ENCODE data around the gene WDR46. TPM values are rescaled to one million over a fixed set of nuclear protein-coding genes. Genes with fewer than 3 reads are reported as not detected.
A peak's percentile ranks its signal among the peaks of the same experiment; 100 is the strongest.

The WDR46 gene
- total RNA-seq, 1 experiment from 2014 or later, result 90.6 TPM

DNA sequence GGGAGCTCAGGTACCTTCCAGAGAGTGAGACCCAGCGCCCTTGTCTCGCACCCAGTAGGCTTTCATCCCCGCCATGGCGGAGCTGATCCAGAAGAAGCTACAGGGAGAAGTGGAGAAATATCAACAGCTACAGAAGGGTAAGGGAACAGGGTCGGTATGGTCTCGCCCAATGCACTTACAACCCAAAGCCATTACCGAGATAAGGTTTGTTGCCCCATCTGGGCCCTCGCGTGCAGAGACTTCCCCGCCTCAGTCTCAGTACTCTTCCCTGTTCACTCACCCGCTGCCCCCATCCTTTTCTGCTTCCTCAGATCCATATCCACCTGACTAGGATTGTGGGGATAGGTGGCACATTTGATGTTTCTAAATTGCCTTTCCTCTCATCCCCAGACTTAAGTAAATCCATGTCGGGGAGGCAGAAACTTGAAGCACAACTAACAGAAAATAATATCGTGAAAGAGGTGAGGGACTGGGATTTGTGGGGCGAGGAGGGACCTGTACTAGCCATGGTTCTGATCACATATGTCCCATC is 811 bp upstream of the WDR46 start:
- no peak overlapping the region for H2AFZ ChIP-seq (ENCODE audit: low read depth, low read length, poor library complexity, severe bottlenecking)
- ChIA-PET POLR2A (interaction anchor here (1.1 to 2.1 kb wide), 6 partner anchors 8 to 28 kb away, joined by 4 to 11 read pairs (median 10); partner anchors contain the start of genes B3GALT4, RGL2, RPS18 and VPS52), CTCF (interaction anchor here (1.1 to 2.3 kb wide), 5 partner anchors 8 to 13 kb away, joined by 3 to 11 read pairs (median 6); partner anchors contain the start of genes B3GALT4 and RGL2), RAD21 (ENCODE audit: low non-redundant PET in 1 of 2, low total read pairs in 2 of 2, uncharacterized antibody in 2 of 2, unreplicated experiment in 2 of 2) (no interaction called here)
- no peak for TF ChIP-seq YY1 (IDR thresholded peaks at IDR 0.05; ENCODE audit: extremely low read depth, insufficient replicate concordance, low read depth, low read length)
- TF ChIP-seq, protein P1, sequence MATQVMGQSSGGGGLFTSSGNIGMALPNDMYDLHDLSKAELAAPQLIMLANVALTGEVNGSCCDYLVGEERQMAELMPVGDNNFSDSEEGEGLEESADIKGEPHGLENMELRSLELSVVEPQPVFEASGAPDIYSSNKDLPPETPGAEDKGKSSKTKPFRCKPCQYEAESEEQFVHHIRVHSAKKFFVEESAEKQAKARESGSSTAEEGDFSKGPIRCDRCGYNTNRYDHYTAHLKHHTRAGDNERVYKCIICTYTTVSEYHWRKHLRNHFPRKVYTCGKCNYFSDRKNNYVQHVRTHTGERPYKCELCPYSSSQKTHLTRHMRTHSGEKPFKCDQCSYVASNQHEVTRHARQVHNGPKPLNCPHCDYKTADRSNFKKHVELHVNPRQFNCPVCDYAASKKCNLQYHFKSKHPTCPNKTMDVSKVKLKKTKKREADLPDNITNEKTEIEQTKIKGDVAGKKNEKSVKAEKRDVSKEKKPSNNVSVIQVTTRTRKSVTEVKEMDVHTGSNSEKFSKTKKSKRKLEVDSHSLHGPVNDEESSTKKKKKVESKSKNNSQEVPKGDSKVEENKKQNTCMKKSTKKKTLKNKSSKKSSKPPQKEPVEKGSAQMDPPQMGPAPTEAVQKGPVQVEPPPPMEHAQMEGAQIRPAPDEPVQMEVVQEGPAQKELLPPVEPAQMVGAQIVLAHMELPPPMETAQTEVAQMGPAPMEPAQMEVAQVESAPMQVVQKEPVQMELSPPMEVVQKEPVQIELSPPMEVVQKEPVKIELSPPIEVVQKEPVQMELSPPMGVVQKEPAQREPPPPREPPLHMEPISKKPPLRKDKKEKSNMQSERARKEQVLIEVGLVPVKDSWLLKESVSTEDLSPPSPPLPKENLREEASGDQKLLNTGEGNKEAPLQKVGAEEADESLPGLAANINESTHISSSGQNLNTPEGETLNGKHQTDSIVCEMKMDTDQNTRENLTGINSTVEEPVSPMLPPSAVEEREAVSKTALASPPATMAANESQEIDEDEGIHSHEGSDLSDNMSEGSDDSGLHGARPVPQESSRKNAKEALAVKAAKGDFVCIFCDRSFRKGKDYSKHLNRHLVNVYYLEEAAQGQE (IDR thresholded peaks at IDR 0.05; ENCODE audit: low read depth), result no peak
- TF ChIP-seq, protein P2, sequence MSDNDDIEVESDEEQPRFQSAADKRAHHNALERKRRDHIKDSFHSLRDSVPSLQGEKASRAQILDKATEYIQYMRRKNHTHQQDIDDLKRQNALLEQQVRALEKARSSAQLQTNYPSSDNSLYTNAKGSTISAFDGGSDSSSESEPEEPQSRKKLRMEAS (IDR thresholded peaks at IDR 0.05), result no peak
- no peak for TF ChIP-seq TCF7L2 (IDR thresholded peaks at IDR 0.05; ENCODE audit: borderline replicate concordance, extremely low read depth, insufficient read depth, insufficient read length)
- TF ChIP-seq ZNF274 (IDR thresholded peaks at IDR 0.05; ENCODE audit: low read depth, low read length), result no peak
- no peak for TF ChIP-seq EGR1 (IDR thresholded peaks at IDR 0.05; ENCODE audit: low read depth)
- TF ChIP-seq POLR2AphosphoS5 (IDR thresholded peaks at IDR 0.05; ENCODE audit: low read depth, low read length), result no peak
- TF ChIP-seq, protein P3, sequence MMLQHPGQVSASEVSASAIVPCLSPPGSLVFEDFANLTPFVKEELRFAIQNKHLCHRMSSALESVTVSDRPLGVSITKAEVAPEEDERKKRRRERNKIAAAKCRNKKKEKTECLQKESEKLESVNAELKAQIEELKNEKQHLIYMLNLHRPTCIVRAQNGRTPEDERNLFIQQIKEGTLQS (IDR thresholded peaks at IDR 0.05), result no peak
- TF ChIP-seq SP1 (IDR thresholded peaks at IDR 0.05; ENCODE audit: low read depth), result no peak
- no peak for TF ChIP-seq CBX3 (IDR thresholded peaks at IDR 0.05; ENCODE audit: low read depth)
- TF ChIP-seq EZH2 (IDR thresholded peaks at IDR 0.05), result no peak
- no peak for TF ChIP-seq ZFX (IDR thresholded peaks at IDR 0.05)
- no peak for TF ChIP-seq SRF (IDR thresholded peaks at IDR 0.05; ENCODE audit: low read depth)
- TF ChIP-seq FOSL1 (IDR thresholded peaks at IDR 0.05; ENCODE audit: low read depth), result no peak
- TF ChIP-seq CEBPB (IDR thresholded peaks at IDR 0.05; ENCODE audit: low read depth), result no peak
- TF ChIP-seq, protein P4, sequence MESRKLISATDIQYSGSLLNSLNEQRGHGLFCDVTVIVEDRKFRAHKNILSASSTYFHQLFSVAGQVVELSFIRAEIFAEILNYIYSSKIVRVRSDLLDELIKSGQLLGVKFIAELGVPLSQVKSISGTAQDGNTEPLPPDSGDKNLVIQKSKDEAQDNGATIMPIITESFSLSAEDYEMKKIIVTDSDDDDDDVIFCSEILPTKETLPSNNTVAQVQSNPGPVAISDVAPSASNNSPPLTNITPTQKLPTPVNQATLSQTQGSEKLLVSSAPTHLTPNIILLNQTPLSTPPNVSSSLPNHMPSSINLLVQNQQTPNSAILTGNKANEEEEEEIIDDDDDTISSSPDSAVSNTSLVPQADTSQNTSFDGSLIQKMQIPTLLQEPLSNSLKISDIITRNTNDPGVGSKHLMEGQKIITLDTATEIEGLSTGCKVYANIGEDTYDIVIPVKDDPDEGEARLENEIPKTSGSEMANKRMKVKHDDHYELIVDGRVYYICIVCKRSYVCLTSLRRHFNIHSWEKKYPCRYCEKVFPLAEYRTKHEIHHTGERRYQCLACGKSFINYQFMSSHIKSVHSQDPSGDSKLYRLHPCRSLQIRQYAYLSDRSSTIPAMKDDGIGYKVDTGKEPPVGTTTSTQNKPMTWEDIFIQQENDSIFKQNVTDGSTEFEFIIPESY (IDR thresholded peaks at IDR 0.05; ENCODE audit: extremely low read depth, insufficient replicate concordance, low read length), result no peak
- no peak for TF ChIP-seq EZH2phosphoT487 (IDR thresholded peaks at IDR 0.05; ENCODE audit: borderline replicate concordance)
- no peak for TF ChIP-seq ELF1 (IDR thresholded peaks at IDR 0.05; ENCODE audit: borderline replicate concordance, low read depth)
- no peak for TF ChIP-seq SIN3A (IDR thresholded peaks at IDR 0.05; ENCODE audit: low read depth)
- H4K20me1 ChIP-seq (ENCODE audit: insufficient read depth), result no peaks in the 10 kb centered on the region
- DNase-seq (ENCODE audit: low read depth, low spot score), result no peak
- BruUV-seq (replicated peaks), result TSS peak; percentile 88
- peak overlapping the region; percentile 96 for H3K4me2 ChIP-seq (ENCODE audit: low read length)
- H3K27ac ChIP-seq (ENCODE audit: low read depth, low read length), result peak overlapping the region; percentile 67
- no peaks in the 10 kb centered on the region for H3K27me3 ChIP-seq (ENCODE audit: insufficient read depth, low read length)
- H3K9ac ChIP-seq (ENCODE audit: low read length), result peak overlapping the region; percentile 90
- peak overlapping the region; percentile 97 for H3K4me3 ChIP-seq (replicated peaks in 1 of 2; ENCODE audit: low read depth in 1 of 2, low read length in 2 of 2)
- H3K4me1 ChIP-seq (ENCODE audit: control insufficient read depth in 1 of 2, insufficient read depth in 2 of 2, low read length in 2 of 2), result peaks cover 10 to 15% of the 10 kb centered on the region in 2 experiments
- peak; percentile 35 for ATAC-seq
- H3K9me2 ChIP-seq (ENCODE audit: insufficient read depth), result no peaks in the 10 kb centered on the region
- H3K36me3 ChIP-seq (ENCODE audit: control insufficient read depth in 1 of 2, insufficient read depth in 2 of 2, low read length in 2 of 2), result peaks cover 21 to 27% of the 10 kb centered on the region in 2 experiments; a peak in 3 of 4 replicates
- H3K9me3 ChIP-seq (ENCODE audit: control insufficient read depth in 1 of 2, insufficient read depth in 1 of 2, low read depth in 1 of 2, low read length in 2 of 2), result no peaks in the 10 kb centered on the region
- H3K79me2 ChIP-seq (ENCODE audit: insufficient read depth, low read length), result peaks cover 53% of the 10 kb centered on the region
- intact Hi-C loops (cut with micrococcal nuclease), result loop anchor here (5.0 kb wide), 1 partner anchor 102 kb away; the partner anchor contains the start of gene KIFC1

Data from HCT116 (cell line).